ENCODE data around the gene MACROD1.

MACROD1 gene

GRCh38 chr11:63998558-63999348, 167.2 kb downstream of the MACROD1 start:
- peaks cover 7% of the 10 kb centered on the region for H3K27me3 ChIP-seq (replicated peaks; ENCODE audit: control insufficient read depth, insufficient read depth, low read length)
- peaks cover 36% of the 10 kb centered on the region for H3K36me3 ChIP-seq (ENCODE audit: control insufficient read depth, insufficient read depth, low read length, severe bottlenecking)
- H3K9ac ChIP-seq (ENCODE audit: low read length): no peak overlapping the region
- DNase-seq (ENCODE audit: low read depth): no peak
- no peaks in the 10 kb centered on the region for H3K9me3 ChIP-seq (ENCODE audit: control insufficient read depth, low read length)
- H3K4me3 ChIP-seq (ENCODE audit: low read length): no peak overlapping the region
- H3K4me1 ChIP-seq (ENCODE audit: control insufficient read depth, insufficient read depth, low read length): peaks cover 3% of the 10 kb centered on the region

DNA sequence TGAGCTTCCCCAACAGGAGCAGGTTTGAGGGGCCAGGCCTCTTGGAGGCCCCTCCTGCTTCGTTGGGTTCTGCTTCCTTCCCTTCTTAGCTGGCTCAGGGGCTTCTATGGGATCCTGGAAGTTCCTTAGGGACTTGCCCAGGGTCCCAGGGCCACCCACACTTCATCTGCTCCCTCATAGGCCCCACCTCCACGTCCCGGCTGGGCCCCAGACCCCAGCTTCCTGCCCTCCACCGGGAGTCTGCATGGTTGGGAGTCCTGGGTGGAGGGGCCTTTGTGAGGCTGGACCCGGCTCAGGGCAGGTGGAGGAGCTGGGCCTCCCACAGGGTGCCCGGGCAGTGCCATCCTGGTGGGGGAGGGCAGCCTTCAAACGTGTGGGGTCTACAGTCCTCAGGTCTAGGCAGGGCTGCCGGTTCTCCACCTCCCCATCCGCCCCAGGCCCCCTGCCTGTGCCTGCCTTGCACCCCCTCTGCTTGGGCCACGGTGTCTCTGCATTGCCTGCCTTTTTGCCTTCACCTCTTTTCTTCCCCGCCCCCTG, 168.0 kb downstream of the MACROD1 start:
- peaks cover 39% of the 10 kb centered on the region for H3K36me3 ChIP-seq (ENCODE audit: control insufficient read depth, insufficient read depth, low read length, severe bottlenecking)
- H3K9ac ChIP-seq (ENCODE audit: low read length): no peak overlapping the region
- peaks cover 7% of the 10 kb centered on the region for H3K27me3 ChIP-seq (replicated peaks; ENCODE audit: control insufficient read depth, insufficient read depth, low read length)
- no peaks in the 10 kb centered on the region for H3K9me3 ChIP-seq (ENCODE audit: control insufficient read depth, low read length)
- no peak overlapping the region for H3K4me3 ChIP-seq (ENCODE audit: low read length)
- peaks cover 3% of the 10 kb centered on the region for H3K4me1 ChIP-seq (ENCODE audit: control insufficient read depth, insufficient read depth, low read length)
- DNase-seq (ENCODE audit: low read depth): no peak

DNA sequence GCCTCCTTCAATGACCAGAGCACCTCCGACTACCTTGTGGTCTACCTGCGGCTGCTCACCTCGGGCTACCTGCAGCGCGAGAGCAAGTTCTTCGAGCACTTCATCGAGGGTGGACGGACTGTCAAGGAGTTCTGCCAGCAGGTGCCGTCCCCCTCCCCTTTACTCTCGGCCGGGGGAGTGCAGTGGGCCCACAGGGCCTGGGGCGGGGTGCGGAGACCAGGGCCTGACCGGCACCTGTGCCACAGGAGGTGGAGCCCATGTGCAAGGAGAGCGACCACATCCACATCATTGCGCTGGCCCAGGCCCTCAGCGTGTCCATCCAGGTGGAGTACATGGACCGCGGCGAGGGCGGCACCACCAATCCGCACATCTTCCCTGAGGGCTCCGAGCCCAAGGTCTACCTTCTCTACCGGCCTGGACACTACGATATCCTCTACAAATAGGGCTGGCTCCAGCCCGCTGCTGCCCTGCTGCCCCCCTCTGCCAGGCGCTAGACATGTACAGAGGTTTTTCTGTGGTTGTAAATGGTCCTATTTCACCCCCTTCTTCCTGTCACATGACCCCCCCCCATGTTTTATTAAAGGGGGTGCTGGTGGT, 168.7 kb downstream of the MACROD1 start:
- Histone ChIP-seq H3K4me3 (ENCODE audit: low read length) (no peak overlapping the region), H3K9ac (ENCODE audit: low read length) (no peak overlapping the region), H3K27me3 (replicated peaks; ENCODE audit: control insufficient read depth, insufficient read depth, low read length) (peaks cover 7% of the 10 kb centered on the region), H3K4me1 (ENCODE audit: control insufficient read depth, insufficient read depth, low read length) (peaks cover 3% of the 10 kb centered on the region), H3K9me3 (ENCODE audit: control insufficient read depth, low read length) (no peaks in the 10 kb centered on the region), H3K36me3 (ENCODE audit: control insufficient read depth, insufficient read depth, low read length, severe bottlenecking) (peaks cover 39% of the 10 kb centered on the region)
- DNase-seq (ENCODE audit: low read depth): no peak

DNA sequence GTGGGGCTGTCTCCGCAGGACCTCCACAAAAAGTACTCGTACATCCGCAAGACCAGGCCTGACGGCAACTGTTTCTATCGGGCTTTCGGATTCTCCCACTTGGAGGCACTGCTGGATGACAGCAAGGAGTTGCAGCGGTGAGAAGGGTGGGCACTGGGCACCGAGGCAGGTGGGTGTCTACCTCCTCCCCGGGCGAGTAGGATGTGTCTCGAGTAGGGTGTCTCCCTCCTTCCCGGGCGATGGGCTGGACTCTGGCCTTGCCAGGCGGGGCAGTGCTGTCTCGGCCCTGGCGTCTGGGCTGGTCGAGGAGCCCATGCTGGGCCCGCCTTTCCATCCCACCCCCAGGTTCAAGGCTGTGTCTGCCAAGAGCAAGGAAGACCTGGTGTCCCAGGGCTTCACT, 169.4 kb downstream of the MACROD1 start:
- no peak for DNase-seq (ENCODE audit: low read depth)
- peaks cover 6% of the 10 kb centered on the region for H3K27me3 ChIP-seq (replicated peaks; ENCODE audit: control insufficient read depth, insufficient read depth, low read length)
- H3K9me3 ChIP-seq (ENCODE audit: control insufficient read depth, low read length): no peaks in the 10 kb centered on the region
- peaks cover 41% of the 10 kb centered on the region for H3K36me3 ChIP-seq (ENCODE audit: control insufficient read depth, insufficient read depth, low read length, severe bottlenecking)
- H3K4me3 ChIP-seq (ENCODE audit: low read length): no peak overlapping the region
- peaks cover 3% of the 10 kb centered on the region for H3K4me1 ChIP-seq (ENCODE audit: control insufficient read depth, insufficient read depth, low read length)
- H3K9ac ChIP-seq (ENCODE audit: low read length): no peak overlapping the region

- no peak for DNase-seq (ENCODE audit: low read depth)
- Histone ChIP-seq H3K9ac (ENCODE audit: low read length) (no peak overlapping the region), H3K9me3 (ENCODE audit: control insufficient read depth, low read length) (no peaks in the 10 kb centered on the region), H3K27me3 (replicated peaks; ENCODE audit: control insufficient read depth, insufficient read depth, low read length) (no peaks in the 10 kb centered on the region), H3K4me1 (ENCODE audit: control insufficient read depth, insufficient read depth, low read length) (no peaks in the 10 kb centered on the region), H3K4me3 (ENCODE audit: low read length) (no peak overlapping the region), H3K36me3 (ENCODE audit: control insufficient read depth, insufficient read depth, low read length, severe bottlenecking) (peaks cover 56% of the 10 kb centered on the region)
These were observed 171.9 kb downstream of the MACROD1 start for GRCh38 chr11:63993993-63994392.

GRCh38 chr11:63993100-63993499, 172.8 kb downstream of the MACROD1 start:
- H3K9me3 ChIP-seq (ENCODE audit: control insufficient read depth, low read length): no peaks in the 10 kb centered on the region
- H3K36me3 ChIP-seq (ENCODE audit: control insufficient read depth, insufficient read depth, low read length, severe bottlenecking): peaks cover 60% of the 10 kb centered on the region
- H3K9ac ChIP-seq (ENCODE audit: low read length): no peak overlapping the region
- no peaks in the 10 kb centered on the region for H3K4me1 ChIP-seq (ENCODE audit: control insufficient read depth, insufficient read depth, low read length)
- H3K27me3 ChIP-seq (replicated peaks; ENCODE audit: control insufficient read depth, insufficient read depth, low read length): no peaks in the 10 kb centered on the region
- H3K4me3 ChIP-seq (ENCODE audit: low read length): no peak overlapping the region
- no peak for DNase-seq (ENCODE audit: low read depth)

GRCh38 chr11:63991558-63991957, 174.4 kb downstream of the MACROD1 start:
- peaks cover 46% of the 10 kb centered on the region for H3K36me3 ChIP-seq (ENCODE audit: control insufficient read depth, insufficient read depth, low read length, severe bottlenecking)

GRCh38 chr11:63986932-63987513, 178.9 kb downstream of the MACROD1 start:
- Histone ChIP-seq H3K4me3 (ENCODE audit: low read length) (peak overlapping the region; percentile 94), H3K9ac (ENCODE audit: low read length) (peak overlapping the region; percentile 96), H3K9me3 (ENCODE audit: control insufficient read depth, low read length) (no peaks in the 10 kb centered on the region), H3K36me3 (ENCODE audit: control insufficient read depth, insufficient read depth, low read length, severe bottlenecking) (peaks cover 24% of the 10 kb centered on the region), H3K27me3 (replicated peaks; ENCODE audit: control insufficient read depth, insufficient read depth, low read length) (no peaks in the 10 kb centered on the region), H3K4me1 (ENCODE audit: control insufficient read depth, insufficient read depth, low read length) (peaks cover 17% of the 10 kb centered on the region)
- DNase-seq (ENCODE audit: low read depth): no peak

More at GRCh38 chr11:63991558-63991957, 174.4 kb downstream of the MACROD1 start:
- Histone ChIP-seq H3K4me1 (ENCODE audit: control insufficient read depth, insufficient read depth, low read length) (peaks cover 11% of the 10 kb centered on the region), H3K9me3 (ENCODE audit: control insufficient read depth, low read length) (no peaks in the 10 kb centered on the region), H3K27me3 (replicated peaks; ENCODE audit: control insufficient read depth, insufficient read depth, low read length) (no peaks in the 10 kb centered on the region), H3K4me3 (ENCODE audit: low read length) (no peak overlapping the region), H3K9ac (ENCODE audit: low read length) (no peak overlapping the region)
- no peak for DNase-seq (ENCODE audit: low read depth)

GRCh38 chr11:63986156-63986931, 179.6 kb downstream of the MACROD1 start, which contains the start of gene OTUB1:
OTUB1 (plus strand) TSS chr11:63986438; CDS start chr11:63986457, 19 bp downstream.
- peak; percentile 98 for DNase-seq (ENCODE audit: low read depth)
- no peaks in the 10 kb centered on the region for H3K27me3 ChIP-seq (replicated peaks; ENCODE audit: control insufficient read depth, insufficient read depth, low read length)
- H3K4me1 ChIP-seq (ENCODE audit: control insufficient read depth, insufficient read depth, low read length): peaks cover 17% of the 10 kb centered on the region
- H3K36me3 ChIP-seq (ENCODE audit: control insufficient read depth, insufficient read depth, low read length, severe bottlenecking): peaks cover 20% of the 10 kb centered on the region
- peak within 1 kb of the TSS; percentile 96 for H3K9ac ChIP-seq (ENCODE audit: low read length)
- H3K9me3 ChIP-seq (ENCODE audit: control insufficient read depth, low read length): no peaks in the 10 kb centered on the region
- peak within 1 kb of the TSS; percentile 94 for H3K4me3 ChIP-seq (ENCODE audit: low read length)

GRCh38 chr11:63985812-63986155, 180.1 kb downstream of the MACROD1 start:
- H3K27me3 ChIP-seq (replicated peaks; ENCODE audit: control insufficient read depth, insufficient read depth, low read length): no peaks in the 10 kb centered on the region
- H3K36me3 ChIP-seq (ENCODE audit: control insufficient read depth, insufficient read depth, low read length, severe bottlenecking): peaks cover 14% of the 10 kb centered on the region
- no peaks in the 10 kb centered on the region for H3K9me3 ChIP-seq (ENCODE audit: control insufficient read depth, low read length)
- peak overlapping the region; percentile 96 for H3K9ac ChIP-seq (ENCODE audit: low read length)
- peaks cover 17% of the 10 kb centered on the region for H3K4me1 ChIP-seq (ENCODE audit: control insufficient read depth, insufficient read depth, low read length)
- DNase-seq (ENCODE audit: low read depth): peak; percentile 55
- peak overlapping the region; percentile 94 for H3K4me3 ChIP-seq (ENCODE audit: low read length)

- DNase-seq (ENCODE audit: low read depth): no peak
- no peaks in the 10 kb centered on the region for H3K27me3 ChIP-seq (replicated peaks; ENCODE audit: control insufficient read depth, insufficient read depth, low read length)
- H3K36me3 ChIP-seq (ENCODE audit: control insufficient read depth, insufficient read depth, low read length, severe bottlenecking): peaks cover 6% of the 10 kb centered on the region
- H3K4me3 ChIP-seq (ENCODE audit: low read length): no peak overlapping the region
- H3K9ac ChIP-seq (ENCODE audit: low read length): no peak overlapping the region
- peaks cover 17% of the 10 kb centered on the region for H3K4me1 ChIP-seq (ENCODE audit: control insufficient read depth, insufficient read depth, low read length)
- H3K9me3 ChIP-seq (ENCODE audit: control insufficient read depth, low read length): no peaks in the 10 kb centered on the region
These were observed 186.5 kb downstream of the MACROD1 start for GRCh38 chr11:63979426-63979825.

All from adipocyte (in vitro differentiated cells).